HG03558 (cell line): ENCODE results near the gene LRRC15.

Source experiments
- ATAC-seq: cut with Tn5 transposase; IDR thresholded peaks from one replicate; pipeline ENCODE4 v1.9.1; 2021; ENCODE audit warnings: moderate number of reproducible peaks; ENCODE audit not compliant: unreplicated experiment; ENCODE audit errors: extremely low read depth

The LRRC15 gene

DNA sequence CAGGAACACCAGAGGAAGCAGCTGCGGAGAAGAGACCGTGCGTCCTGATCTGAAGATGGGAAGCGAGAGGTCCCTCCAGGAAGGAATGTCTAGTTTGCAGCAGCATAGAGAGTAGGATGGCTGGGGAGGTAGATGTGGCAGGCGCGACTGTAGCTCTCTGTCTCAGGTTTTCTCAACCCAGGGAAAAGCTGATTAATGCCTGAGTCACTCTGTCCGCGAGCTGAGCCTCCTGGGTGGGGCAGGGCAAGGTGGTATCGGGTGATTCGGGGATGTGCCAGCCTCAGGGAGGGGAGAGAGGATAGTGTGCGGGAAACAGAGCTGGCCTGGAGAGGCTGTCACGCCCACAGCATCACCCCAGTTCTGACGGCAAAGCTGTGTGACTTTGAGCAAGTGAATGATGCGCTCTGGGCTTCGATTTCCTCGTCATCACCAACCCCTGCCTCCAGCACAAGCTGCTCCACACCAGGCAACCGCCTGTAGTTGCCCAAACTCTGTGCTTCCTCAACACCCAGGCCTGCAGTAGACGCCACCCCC lies 46.8 kb downstream of the LRRC15 start:
- ATAC-seq, result no peak

DNA sequence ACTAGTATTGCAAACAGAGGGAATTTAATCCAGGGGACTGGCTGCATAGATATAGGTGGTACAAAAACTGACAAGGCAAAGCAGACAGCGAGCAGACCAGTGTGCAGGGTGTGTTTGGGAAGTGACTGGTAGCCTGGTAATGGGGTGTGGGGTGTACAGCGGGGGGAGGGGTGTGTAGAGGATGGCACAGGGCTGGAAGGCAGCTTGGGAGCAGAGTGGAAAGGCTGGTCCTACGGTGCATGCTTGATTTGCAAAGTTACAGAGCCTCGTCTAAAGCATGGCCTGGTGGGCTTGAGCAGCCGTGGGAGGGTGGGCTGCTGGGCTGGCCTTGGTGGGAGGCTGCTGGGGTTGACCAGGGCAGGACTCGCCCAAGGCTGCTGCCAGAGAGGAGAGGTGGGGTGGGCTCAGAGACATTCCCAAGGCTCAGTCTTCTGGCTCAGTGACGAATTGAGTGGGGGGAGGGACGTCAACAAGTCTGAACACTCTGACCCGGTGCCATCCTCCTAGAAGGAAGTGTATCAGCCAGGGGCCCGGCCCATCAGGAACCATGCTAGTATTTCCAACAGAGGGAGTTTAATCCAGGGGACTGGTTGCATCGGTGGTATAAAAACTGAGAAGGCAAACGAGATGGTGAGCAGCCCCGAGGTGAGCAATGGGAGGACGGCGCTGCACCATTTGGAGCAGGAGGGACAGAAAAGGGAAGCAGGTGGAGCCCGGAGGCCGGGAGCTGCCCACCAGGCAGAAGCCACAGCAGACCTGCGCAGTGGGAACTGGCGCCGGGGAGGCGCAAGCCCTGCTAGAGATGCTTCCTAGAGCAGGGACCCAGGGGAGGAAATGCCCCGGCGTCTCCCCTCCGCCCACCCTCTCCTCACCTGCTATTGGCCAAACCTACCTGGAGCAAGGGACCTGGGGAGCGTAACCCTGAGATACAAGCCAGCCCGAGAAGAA lies 47.6 kb downstream of the LRRC15 start:
- no peak for ATAC-seq

DNA sequence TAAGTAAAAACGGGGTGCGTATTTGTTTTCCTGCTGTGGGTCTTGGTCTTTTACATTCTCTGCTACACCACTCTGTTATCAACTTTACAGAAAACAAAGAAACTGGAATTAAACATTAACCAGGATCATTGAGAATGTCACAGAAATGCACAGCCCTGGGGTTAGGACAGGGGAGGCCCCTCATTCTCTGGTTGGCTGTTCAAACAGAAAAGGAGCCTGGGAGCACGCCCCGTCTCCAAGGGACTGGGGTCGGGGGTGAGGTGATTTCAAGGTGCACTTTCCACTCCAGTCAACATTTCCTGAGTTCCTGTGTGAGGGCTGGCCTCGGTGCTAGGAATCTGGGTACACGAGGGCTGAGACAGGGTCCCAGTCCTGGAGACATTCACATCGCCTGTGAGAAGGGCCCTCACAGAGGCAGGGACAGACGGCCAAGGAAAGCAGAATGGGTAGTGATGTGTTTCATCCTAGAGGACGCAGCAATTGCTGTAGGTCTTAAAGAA lies 48.7 kb downstream of the LRRC15 start:
- ATAC-seq, result no peak

DNA sequence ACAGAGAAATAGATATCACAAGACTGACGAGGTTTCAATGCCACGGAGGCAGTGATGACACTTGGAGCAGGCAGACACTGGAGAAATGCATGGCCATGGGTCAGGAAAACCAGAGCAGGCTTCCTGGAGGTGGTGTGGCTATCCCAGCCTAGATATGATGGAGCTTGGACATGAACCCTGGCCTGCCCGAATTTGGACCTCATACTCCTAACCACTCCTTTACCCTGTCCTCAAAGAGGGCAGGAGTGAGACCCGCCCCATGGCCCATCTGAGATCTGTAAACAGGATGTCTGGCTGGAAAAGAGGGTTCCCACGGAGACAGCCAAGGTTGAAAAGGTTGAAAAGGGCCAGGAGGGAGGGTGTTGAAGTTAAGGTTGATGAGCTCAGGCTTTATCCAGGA lies 49.4 kb downstream of the LRRC15 start:
- ATAC-seq, result no peak

DNA sequence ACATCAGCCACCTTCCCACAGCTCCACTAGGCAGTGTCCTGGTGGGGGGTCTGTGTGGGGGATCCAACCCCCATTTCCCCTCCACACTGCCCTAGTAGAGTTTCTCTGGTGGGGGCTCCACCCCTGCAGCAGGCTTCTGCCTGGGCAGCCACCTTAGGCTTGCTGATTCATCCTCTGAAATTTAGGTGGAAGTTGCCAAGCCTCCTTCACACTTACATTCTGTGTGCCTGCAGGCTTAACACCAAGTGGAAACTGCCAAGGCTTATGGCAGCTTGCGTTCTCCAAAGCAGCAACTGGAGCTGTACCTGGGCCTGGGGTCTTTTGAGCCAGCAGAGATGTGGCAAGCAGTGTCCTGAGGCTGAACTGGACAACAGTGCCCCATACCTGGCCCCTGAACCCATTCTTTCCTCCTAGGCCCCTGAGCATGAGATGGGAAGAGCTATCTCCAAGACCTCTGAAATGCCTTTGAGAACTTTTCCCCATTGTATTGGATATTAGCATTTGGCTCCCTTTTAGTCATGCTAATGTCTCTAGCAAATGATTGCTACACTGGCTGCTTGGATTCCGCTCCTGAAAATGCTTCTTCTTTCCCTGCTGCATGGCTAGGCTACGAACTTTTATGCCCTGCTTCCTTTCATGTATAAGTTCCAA lies 50.9 kb downstream of the LRRC15 start:
- no peak for ATAC-seq

DNA sequence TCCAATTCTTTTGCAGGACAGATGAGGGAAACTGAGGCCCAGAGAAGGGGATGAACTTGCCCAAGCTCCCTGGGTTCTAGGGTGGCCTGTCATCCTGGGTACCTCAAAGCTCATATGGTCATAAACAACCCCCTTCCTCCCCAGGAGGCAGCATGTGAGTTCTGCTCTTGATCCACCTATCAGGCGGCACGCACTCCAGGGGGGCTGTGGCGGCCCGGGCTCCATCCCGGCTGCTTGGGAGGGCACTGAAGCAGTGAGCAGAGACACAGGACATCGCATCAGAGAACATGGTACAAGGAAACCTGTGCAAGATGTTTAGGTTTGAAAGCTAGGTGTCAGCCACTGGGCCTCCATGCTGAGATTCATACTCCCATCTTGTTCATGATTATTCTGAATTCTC lies 52.6 kb downstream of the LRRC15 start:
- no peak for ATAC-seq

DNA sequence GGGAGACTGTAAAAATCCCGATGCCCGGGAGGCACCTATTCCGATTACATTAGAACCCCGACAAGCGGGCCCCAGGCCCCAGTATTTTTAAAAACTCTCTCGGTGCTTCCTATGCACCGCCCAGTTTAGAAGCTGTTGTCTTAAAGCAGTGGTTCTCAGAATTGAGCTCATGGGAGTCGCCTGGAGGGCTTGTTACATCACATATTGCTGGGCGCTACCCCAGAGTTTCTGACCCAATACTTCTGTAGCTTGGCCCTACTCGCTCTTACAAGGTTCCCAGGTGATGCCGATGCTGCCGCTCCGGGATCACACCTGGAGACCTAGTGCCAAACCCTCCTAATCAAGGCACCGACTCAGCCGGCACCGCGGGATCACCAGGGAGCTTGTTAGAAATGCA lies 53.6 kb downstream of the LRRC15 start:
- ATAC-seq, result no peak

DNA sequence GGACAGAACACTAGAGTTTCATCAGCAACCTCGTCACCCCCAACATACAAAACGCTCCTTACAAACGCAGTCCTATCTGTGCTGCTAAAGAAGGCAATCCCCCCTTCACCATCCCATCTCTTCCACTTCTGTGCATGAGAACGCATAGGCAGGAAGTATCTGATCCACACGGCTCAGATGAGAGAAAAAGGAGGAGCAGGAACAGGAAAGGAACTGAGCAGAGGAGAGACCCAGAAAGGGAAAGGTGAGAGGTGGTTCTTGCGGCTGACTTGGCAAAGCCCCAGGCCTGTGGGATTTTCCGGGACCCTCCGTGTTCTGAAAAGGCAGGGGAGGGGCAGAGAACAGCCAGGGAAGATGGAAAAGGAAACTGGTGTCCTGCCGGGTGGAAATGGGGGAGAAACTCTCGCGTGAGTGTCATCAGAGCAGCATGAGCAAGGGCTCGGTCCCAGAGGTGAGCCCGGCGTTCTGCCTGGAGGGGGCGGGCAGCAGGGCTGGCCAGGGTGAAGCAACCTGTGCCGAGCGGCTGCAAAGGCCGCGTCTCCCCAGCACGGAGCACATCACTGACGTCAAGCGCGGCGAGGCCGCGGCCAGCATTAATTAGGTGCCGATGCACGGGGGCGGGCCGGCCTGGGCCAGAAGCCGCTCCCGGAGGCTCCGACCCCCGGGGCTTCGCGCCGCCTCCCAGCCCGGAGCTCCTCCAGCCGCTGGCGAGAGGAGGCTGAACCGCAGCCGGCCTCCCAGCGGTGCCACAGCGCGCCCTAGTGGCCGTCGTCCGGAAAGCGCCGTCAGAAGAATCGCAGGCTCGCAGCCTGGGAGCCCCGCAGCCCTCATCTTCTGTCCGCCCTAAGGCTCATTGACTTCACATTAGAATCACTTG lies 54.2 kb downstream of the LRRC15 start:
- peak; percentile 87 for ATAC-seq

DNA sequence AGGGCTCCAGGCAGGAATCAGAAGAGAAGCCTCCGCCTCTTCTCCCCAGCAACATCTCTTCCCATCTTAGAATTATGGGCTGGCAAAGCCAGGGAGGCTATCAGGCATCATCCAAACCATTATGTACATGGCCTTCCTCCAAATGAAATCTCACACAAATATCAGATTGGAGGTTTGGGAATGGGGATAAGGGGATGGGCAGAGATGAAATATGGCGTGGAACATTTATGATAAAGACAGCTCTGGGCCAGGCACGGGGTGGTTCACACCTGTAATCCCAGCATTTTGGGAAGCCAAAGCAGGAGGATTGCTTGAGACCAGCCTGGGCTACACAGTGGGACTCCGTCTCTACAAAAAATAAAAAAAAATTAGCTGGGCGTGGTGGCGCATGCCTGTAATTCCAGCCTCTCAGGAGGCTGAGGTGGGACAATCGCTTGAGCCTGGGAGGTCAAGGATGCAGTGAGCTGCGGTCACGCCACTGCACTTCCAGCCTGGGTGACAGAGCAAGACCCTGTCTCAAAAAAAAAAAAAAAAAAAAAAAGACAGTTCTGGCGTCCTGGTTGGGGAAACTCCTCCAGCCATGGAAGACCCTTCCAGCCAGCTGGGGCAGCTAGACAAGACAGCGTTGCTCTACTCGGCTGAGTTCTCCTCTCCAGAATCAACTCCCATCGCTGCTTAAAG lies 55.0 kb downstream of the LRRC15 start:
- no peak for ATAC-seq

DNA sequence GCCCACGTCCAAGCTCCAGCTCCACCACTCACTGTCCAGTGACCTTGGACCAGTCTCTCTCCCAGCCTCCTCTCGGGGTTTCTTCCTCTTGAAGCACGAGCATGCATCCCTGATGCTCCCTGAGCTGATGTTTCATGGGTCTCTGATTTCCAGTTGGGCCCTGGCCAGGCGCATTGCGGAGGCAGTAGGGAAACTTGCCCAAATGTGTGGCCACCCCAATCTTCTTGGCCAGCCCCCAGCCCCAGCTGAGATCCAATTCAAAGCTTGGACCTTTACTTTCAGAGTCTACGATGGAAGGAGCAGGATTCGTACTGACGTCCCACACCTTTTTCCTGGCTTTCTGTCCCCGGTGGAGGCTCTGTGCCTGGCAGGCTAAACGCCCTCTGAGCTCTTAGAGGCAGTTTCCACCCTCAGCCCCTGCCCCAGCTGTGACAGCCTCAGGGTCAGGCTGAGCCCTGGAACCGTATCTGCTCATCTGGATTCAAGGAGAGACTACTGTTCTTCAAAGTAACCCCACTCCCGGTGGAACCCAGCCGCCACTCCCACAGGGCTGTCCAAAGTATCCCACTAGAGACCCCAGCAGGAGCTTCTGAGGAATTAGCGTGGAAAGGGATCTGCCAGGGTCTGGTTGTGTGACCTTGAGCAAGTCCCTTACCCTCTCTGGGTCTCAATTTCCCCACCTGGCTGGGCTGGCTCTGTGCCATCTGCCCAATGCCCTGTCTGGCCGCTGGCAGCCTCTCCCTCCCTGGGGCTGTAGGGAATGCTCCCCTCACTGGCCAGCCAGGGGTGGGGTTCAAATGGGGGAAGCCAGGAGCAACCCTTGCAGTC lies 55.8 kb downstream of the LRRC15 start:
- no peak for ATAC-seq

DNA sequence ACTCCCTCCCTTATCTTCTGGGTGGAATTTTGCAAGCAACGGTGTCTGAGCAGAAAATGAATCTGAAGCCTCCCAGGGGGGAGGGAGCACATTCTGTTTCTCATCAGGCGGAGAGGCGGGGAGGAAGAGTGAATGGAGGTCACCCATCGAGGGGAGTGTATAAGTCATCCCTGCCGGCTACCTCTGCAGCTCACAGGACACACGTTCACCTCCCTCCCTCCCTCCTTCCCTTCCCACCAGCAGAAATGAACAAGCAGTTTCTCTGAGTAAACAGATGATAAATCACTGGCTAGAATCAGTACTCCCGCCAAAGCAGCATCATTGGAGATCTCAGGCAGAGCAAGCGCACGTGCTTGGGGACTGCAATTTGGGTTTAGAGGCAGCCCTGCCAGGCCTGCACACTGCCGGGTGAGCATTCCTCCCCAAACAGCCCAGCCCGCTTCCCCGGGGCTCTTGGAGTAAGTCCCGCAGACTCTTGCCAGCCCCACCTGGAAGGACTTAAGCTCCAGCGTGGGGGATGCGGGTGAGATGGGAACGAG lies 56.7 kb downstream of the LRRC15 start:
- ATAC-seq, result no peak

DNA sequence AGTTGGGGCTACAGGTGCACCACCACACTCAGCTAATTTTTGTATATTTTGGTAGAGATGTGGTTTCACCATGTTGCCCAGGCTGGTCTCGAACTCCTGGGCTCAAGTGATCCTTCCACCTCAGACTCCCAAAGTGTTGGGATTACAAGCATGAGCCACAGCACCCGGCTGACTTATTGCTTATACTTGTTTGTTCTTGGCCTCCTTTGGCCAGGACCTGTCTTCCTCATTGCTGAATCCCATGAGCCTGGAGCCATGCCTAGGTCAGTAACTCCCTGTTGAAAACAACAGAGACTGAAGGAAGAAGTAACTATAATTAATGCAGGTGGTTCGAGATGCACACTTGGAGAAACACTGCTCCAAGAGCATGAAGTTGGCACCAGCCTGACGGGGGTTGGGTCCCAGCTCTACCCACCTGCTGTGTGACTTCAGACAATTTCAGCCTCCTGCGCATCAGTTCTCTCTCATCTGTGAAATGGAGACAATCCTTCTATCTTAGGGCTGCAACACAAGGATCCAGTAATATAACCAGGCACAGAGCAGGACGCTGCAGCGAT lies 57.3 kb downstream of the LRRC15 start:
- ATAC-seq, result no peak

DNA sequence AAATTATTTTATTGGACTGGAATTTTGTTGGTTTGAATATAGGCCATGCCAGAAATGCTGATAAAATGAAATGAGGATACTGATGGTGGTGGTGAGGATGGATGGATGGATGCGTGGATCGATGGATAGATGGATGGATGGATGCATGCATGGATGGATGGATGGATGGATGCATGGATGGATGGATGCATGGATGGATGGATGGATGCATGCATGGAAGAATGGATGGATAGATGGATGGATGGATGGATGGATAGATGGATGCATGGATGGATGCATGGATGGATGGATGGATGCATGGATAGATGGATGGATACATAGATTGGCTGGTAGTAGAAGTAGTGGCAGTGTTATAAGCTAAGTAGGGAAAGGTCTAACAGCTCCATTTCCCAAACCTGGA lies 58.5 kb downstream of the LRRC15 start:
- ATAC-seq, result no peak

DNA sequence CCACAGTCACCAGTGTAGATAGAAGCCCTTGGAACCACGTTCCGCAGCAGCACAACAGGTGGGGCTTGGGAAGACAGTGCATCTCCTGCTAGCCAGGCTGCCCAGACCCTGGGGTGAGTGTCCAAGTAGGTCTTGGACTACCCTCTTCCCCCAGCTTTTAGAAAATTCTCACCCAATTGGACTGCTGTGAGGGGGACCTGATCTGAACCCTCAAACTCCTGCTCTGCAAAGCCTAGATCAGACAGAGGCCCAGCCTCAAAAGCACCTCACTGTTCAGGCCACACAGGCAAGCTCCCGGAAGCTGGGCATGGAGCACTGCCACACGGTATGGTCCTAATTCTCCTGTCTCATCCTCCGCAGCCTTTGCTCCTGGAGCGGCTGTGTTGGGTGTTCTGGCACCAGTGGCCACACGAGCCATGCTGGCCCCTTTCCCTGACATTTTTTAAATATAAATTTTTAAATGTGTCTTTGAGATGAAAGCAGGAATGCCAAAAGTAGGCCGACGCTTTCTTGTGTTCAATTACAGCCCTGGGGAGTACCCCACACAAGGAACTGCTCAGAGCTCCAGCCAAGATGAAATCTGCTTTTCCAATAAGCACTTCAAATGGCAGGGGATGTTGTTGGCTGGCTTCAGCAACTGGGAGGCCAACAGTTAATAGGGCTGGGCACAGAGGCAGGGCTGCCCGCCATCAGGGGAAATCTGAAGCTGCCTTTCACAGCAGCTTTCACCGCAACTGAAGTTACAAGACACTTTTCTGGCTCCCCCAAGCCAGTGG lies 59.3 kb downstream of the LRRC15 start:
- ATAC-seq, result no peak

DNA sequence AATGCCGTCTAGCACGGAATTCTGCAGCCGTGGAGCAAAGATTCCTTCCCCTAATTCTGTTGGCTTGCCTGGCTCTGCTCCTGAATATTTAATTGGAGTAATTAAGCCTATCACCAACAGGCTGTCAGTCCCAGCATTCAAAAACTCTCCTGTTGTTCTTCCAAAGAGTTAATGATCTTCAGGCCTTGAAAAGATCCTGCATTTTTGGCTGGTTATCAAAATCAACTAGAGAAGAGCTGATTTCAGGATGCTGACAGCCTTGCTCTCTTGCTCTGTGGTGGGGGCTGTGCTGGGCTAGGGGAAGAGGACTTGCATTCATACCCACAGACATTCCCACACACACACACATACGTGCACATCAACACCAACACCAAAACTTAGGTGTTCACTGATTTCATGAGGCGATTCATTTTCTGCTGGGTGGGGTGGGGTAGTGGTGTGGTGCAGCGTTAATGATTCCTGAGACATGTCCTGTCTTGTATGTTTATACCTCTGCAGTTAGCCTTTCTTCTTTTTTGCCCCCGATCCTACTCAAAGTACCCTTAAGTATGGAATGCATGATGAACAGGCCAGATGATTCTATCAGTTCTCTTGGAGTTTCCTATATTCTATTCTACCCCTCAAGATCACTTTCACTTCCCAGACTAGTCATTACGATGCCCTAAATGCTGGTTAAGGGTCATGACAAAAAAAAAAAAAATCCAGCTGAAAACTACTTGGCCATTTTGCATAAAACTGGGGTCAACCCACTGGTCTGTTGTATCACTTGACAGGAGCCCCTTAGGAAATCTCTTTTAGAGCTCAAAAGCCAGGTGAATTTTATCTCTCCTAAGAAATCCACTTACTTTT lies 60.7 kb downstream of the LRRC15 start:
- no peak for ATAC-seq

DNA sequence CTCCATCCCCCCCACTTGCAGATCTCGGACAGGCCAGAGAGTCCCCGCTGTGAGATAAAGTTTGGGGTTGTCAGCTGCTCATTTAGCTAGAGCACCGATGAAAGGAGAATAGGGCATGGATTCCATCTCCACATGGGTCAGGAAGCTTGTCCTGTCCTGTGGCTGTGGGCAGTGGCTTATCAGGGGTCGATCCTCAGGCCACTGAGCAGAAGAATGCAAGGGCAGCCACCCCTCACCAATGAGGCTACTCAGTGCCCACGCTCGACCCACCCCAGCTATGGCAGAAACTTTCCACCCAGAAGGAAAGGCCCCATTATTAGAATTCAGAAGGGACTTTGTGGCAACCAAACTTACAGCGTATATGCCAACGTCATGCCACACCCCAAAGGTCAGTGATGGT lies 61.7 kb downstream of the LRRC15 start:
- no peak for ATAC-seq
